AG20443 (cell line): ENCODE data around the gene GAS7.
"Not testable (repeated sequence)": the region's sequence is repeated elsewhere in the genome, so short reads cannot be mapped to it uniquely, and the experiment has no call there.

Experiments
- DNase-seq: peaks from one replicate; pipeline ENCODE4 v3.0.0; 2012; ENCODE audit warnings: low spot score, mixed read lengths

Gene GAS7

DNA sequence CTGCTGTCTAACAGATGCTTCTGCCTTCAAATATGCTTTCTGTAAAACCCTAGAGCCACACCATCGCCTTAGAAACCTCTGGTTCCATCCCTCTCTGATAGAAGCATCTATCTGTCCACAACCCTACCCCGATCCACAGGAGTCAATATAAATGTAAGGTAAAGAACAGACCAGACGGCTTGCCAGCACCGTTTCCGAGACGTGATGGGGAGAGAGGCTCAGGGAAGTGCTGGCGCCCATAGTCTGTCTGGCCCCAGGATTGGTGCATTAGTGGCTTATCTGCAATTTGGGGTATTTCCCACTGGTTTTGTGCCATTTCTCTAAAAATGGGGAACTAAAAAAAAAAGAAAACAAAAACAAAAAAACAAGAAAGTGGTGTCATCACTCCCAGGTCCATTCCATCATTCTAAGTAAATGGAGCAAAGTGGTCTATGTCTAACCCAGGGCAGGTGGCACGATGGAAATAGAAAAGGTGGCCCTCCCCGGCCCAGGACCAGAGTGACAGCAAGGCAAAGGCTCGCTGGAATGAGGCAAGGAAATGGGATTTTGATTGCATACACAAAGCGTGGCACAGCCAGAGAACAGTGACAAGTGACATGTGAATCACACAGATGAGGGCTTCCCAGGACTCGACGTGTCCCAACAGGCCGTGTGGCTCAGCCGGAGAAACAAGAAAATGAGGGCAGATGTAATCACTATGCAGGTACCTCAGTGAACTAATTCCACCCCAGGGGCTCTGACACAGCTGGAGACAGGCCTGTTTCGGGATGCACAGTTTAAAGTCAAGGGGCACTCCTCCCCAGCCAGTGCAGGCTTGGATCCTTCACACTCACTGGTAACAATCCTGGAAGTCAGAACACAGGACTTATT lies 125.6 kb downstream of the GAS7 start:
- no peak for DNase-seq

GRCh38 chr17:10072086-10072485 lies 126.3 kb downstream of the GAS7 start:
- no peak for DNase-seq

GRCh38 chr17:10071141-10071540 lies 127.3 kb downstream of the GAS7 start:
- peak; percentile 17 for DNase-seq

- no peak for DNase-seq
Measured at GRCh38 chr17:10070690-10071089, 127.7 kb downstream of the GAS7 start.

DNA sequence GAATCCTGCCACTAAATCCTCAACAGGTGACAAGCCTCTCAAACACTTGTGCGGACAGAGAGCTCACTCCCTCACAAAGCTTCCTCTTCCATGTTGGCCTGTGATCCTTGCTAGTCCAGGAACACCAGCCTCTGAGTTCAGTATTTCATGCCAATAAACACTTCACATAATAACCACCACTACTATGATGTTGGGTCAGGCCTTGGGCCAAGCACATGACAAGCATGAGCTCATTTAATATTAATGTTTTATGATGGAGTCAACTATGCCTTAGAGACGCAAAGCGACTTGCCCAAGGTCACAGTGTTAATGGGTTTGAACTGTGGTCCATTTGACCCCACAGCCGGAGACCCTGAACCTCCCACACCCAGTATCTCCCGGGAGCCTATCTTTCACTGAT lies 129.1 kb downstream of the GAS7 start:
- DNase-seq, result no peak

DNA sequence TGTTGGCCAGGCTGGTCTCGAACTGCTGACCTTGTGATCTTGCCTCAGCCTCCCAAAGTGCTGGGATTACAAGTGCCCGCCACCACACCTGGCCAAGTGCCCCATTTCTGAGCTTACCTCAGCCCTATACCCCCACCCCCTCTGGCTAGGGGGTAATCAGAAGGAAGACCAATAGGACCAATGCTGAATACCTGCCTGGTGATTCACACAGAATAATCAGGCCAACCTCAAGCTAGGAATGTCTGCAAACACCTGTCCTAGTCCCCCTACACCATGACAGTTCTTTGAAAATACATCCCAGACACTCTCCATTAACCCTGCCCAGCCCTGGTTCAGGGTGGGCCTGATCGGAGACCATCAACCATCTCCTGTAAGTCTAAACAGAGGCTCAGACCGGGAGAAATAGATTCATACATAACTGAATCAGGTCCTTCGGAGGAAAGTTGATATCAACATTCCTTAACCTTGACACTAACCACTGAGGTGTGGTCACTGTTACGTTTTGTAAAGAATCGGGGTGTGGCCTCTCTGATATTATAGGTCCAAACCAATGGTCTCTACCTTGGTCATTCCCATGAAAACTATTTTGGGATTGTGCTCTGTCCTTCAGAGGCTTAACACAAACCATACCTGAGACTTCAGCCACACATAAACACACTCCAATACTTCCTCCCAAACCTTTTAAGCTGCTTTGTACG lies 130.8 kb downstream of the GAS7 start:
- no peak for DNase-seq

DNA sequence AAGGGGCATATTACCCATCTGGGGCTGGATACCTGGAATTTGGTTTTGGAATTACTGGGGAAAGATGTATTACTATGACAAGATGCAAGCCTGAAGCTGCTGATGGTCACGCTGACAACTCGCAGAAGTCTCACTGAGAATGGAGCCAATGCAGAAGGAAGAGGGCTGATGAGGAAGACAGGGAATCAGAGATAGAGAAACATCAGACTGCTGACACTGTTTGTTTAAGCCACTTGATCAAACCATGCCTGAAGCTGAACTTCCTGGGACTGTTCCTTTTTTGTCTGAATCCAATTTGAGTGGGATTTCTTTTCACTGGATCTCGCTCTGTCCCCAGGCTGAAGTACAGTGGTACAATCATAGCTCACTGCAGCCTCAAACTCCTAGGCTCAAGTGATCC lies 133.9 kb downstream of the GAS7 start:
- DNase-seq, result no peak

GRCh38 chr17:10063730-10064241 lies 134.6 kb downstream of the GAS7 start:
- no peak for DNase-seq

DNA sequence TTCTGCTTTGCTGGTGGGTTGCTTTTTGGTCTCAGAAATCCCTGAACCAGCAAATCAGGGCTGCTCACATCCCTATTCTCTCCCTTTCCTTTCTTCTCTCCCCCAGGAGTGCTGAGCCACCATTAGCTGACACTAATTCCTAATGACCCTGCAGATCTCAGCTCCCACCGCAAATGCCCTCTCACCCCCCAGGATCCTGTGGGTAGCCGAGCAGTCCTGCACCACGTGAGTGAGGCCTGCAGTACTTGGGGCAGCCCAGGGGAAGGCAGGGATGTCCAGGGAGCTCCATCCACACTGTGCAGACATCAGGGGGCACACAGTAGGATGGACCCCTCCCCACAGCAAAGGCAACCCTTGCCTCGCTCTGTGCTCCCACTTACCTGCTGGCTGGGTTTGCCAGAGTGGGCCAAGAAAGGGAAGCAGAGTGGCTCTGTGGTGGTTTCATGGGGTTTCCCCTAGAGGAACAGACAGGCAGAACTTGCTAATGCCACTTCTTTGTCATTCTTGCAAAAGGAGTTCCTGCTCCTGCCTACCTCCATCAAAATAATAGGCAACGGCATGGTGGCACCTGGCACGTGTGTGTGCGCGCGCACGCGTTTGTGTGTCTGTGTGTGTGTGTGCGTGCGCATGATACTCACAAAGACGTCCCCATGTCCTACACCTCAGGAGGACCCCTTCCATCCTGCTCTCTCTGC lies 135.6 kb downstream of the GAS7 start:
- no peak for DNase-seq

- peak; percentile 80 for DNase-seq
Measured at GRCh38 chr17:10061111-10061845, 137.1 kb downstream of the GAS7 start.

DNA sequence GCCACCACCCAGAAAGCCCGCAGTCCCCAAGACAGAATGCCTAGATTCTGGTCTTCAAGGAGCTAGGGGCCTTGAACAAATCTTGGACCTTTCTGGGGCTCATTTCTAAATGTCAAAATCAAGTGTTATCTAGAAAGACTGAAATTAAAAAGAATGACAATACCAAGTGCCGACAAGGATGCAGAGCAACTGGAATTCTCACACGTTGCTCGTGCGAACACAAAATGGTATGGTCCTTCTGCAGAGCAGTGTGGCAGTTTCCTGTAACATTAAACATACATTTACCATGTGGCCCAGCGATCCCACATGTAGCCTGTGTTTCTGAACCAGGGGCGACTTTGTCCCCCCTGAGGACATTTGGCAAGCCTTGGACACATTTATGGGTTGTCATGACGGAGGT lies 137.9 kb downstream of the GAS7 start:
- no peak for DNase-seq

- DNase-seq, result no peak
Measured at GRCh38 chr17:10059684-10060211, 138.7 kb downstream of the GAS7 start.

- no peak for DNase-seq
Measured at GRCh38 chr17:10058921-10059683, 139.3 kb downstream of the GAS7 start.

GRCh38 chr17:10057466-10057865 lies 140.9 kb downstream of the GAS7 start:
- DNase-seq, result not testable (repeated sequence)

GRCh38 chr17:10055262-10055975 lies 143.0 kb downstream of the GAS7 start:
- DNase-seq, result no peak

DNA sequence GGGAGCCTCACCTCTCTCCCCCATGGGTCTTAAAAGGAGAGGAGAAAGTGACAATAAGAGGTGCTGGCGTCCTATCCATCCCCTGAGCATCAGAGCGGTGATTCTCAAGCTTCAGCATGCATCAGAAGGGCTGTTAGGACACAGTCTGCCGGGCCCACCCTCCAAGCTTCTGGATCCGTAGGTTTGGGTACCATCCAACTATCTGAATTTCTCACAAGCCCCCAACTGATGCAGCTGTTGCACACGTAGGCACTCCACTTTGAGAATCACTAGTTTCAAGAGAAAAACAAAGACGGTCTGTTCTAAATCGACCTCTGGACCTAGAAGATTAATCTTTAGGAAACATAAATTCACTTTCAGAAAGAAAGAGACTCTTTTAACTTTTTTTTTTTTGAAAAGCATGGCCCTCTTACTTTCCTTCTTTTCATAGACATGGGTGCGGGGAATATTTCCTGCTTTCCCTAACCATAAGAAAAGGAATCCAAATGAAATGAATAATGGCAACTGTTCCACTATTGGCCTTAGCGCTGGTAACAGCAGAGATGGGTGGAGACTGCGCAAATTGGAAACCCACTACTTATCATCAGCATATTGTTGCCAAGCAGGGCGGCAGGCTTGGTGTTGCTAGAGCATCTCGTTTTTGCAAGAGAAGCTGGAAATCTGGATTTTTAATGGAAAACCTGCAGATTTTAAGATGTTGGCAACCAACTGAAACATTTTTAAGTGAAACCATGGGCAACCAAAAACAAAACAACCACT lies 144.4 kb downstream of the GAS7 start:
- DNase-seq, result no peak

DNA sequence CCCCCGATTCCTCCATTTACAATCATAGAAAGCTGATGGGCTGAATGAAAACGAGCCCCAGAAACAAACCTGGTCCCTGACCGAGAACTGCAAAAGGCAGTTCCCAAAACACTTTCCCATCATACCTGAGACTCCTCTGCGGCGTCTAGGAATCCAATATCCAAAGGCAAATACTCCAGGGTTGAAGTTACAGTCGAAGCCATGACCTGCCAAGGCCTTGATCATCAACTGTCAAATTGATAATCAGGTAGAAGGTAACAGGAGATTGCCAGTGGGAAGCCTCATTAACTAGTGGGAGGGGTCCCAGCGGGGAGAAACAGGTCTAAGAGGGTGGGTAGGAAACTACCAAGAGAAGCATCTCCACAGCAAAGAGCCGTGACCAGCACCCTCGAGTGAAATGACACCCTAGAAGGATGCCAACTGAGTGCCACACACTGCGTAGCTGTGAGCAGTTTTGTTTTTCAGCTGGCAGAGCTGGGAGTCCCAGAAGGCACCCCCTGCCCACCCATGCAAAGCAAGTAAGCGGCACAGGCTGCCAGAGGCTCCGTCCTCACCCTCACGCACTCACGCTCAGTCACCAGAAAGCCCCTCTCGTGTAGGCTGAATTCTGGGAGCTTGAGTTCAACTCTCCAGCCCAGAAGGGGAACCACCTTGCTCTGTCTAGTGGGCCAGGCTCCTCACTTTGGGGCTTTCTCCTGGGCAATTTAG lies 146.1 kb downstream of the GAS7 start:
- DNase-seq, result no peak

DNA sequence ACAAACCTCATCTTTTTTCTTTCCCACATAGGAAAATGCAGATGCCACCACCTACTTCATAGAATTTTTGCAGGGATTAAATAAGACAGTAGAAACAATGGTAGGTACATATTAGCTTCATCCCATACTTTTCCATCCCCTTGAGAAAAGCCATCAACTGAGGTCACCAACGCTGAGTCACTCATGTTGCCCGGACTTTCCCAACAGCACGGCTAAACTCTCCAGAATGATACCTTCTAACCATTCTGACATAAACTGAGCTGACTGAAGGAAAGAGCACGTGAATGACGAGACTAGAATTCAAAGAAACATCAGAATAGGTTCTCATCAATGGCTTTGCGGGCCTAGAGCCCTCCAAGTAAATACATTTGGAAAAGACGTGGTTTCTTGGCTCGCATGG lies 147.3 kb downstream of the GAS7 start:
- DNase-seq, result peak; percentile 58

DNA sequence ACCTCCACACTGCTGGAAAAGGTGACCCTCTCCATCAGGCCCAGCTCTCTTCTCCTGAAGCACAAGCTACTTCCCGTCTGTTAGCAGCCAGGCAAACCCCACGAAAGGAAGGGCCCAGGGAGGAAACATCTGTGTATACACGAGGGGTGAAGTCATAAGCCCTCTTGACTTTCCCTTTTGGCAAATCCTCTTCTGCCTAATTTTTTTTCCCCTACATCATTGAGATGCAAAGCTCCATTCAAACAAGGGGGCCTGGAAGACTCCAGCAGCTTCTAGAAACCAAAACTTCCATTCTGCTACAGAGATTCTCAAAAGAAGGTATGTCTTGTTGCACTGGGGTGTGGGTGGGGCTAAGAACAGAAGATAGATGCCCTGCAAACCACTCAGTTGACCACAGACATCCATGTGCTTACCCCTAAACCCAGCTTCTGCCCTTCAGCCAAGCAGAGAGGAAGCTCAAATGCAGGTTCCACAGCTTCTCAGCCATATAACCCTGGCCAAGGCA lies 147.8 kb downstream of the GAS7 start:
- DNase-seq, result peak; percentile 39
